Natural killer cell treated with Interleukin-12 subunit alpha and Interleukin-12 subunit beta and Interleukin-15 and Interleukin-18, amount 100 ng/mL, for 72 hours (primary cell): ENCODE results near the gene CATSPERE. TPM values are rescaled to one million over a fixed set of nuclear protein-coding genes. Genes with fewer than 3 reads are reported as not detected.
"Not testable (repeated sequence)": the region's sequence is repeated elsewhere in the genome, so short reads cannot be mapped to it uniquely, and the experiment has no call there.

Source experiments
- ATAC-seq, 2 donors: fragments of 150-1000 bp; cut with Tn5 transposase in 1 of 2; sonication (Bioruptor Pico), chemical (Tn5 transposase) in 1 of 2; 2 replicates each; pipeline ENCODE4 v1.10.0; 2021
- DNase-seq: peaks from one replicate; pipeline ENCODE4 v3.0.0; 2022; ENCODE audit warnings: low spot score
- H3K27ac Mint-ChIP-seq, 2 donors: 1 replicate in 1 of 2; 2 replicates in 1 of 2; pipeline ENCODE4 v1.8.0; 2022; ENCODE audit warnings: mixed read lengths in 2 of 2, mild to moderate bottlenecking in 1 of 2, moderate library complexity in 1 of 2
- H3K27me3 Mint-ChIP-seq, 2 donors: 1 replicate in 1 of 2; 2 replicates in 1 of 2; pipeline ENCODE4 v1.8.0; 2022; ENCODE audit warnings: mixed read lengths in 2 of 2
- H3K36me3 Mint-ChIP-seq: one replicate; pipeline ENCODE4 v1.8.0; 2022; ENCODE audit warnings: mixed read lengths
- H3K4me1 Mint-ChIP-seq, 2 donors: 1 replicate in 1 of 2; 2 replicates in 1 of 2; pipeline ENCODE4 v1.8.0; 2022; ENCODE audit warnings: low read depth in 2 of 2, mixed read lengths in 2 of 2, mild to moderate bottlenecking in 1 of 2
- H3K4me3 Mint-ChIP-seq: one replicate; pipeline ENCODE4 v1.8.0; 2022; ENCODE audit warnings: mixed read lengths
- H3K9me3 Mint-ChIP-seq: 2 replicates; pipeline ENCODE4 v1.8.0; 2022; ENCODE audit warnings: mixed read lengths
- total RNA-seq, 2 donors: library from RNA; stranded (reverse); gene quantifications; one replicate each; pipeline ENCODE4 v1.2.3, GENCODE V29; 2022

Gene CATSPERE
- total RNA-seq, 2 donors from 2014 or later: 0.64 to 0.78 TPM

DNA sequence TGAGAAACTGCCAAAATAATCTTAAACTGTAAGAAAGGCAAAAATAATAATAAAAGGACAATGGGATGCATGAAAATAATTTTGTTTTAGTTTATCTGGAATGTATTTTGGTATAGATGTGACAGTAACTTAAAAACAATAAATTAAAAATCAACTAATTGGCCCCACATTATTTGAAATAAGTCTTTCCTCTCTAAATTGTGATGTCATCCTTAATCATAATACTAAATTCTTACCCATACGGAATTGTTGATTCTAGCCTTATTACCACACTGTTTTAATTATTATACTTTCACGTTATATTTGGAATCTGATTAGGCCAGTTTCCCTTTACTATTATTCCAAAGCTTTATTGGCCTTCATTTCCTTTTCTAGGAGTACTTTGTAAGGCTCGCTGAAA, 199.5 kb downstream of the CATSPERE start:
- H3K9me3 Mint-ChIP-seq: no peaks in the 10 kb centered on the region
- H3K4me1 Mint-ChIP-seq: peaks cover 28 to 33% of the 10 kb centered on the region in 2 donors
- H3K36me3 Mint-ChIP-seq: peaks cover 6% of the 10 kb centered on the region
- no peak for DNase-seq
- no peak overlapping the region for H3K4me3 Mint-ChIP-seq
- H3K27me3 Mint-ChIP-seq: no peaks in the 10 kb centered on the region
- ATAC-seq: no peak
- no peak overlapping the region for H3K27ac Mint-ChIP-seq

DNA sequence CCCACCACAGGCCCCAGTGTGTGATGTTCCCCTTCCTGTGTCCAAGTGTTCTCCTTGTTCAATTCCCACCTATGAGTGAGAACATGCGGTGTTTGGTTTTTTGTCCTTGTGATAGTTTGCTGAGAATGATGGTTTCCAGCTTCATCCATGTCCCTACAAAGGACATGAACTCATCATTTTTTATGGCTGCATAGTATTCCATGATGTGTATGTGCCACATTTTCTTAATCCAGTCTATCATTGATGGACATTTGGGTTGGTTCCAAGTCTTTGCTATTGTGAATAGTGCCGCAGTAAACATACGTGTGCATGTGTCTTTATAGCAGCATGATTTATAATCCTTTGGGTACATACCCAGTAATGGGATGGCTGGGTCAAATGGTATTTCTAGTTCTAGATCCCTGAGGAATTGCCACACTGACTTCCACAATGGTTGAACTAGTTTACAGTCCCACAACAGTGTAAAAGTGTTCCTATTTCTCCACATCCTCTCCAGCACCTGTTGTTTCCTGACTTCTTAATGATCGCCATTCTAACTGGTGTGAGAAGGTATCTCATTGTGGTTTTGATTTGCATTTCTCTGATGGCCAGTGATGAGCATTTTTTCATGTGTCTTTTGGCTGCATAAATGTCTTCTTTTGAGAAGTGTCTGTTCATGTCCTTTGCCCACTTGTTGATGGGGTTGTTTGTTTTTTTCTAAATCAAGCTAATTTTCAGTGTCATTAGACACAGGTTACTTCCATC, 200.7 kb downstream of the CATSPERE start:
- not testable (repeated sequence) for H3K27ac Mint-ChIP-seq, ATAC-seq, H3K27me3 Mint-ChIP-seq

GRCh38 chr1:244662599-244662998, 201.5 kb downstream of the CATSPERE start:
- DNase-seq: no peak
- no peak for ATAC-seq
- H3K36me3 Mint-ChIP-seq: no peaks in the 10 kb centered on the region
- no peak overlapping the region for H3K27ac Mint-ChIP-seq
- H3K9me3 Mint-ChIP-seq: no peaks in the 10 kb centered on the region
- H3K4me1 Mint-ChIP-seq: peaks cover 21 to 24% of the 10 kb centered on the region in 2 donors
- no peaks in the 10 kb centered on the region for H3K27me3 Mint-ChIP-seq
- no peak overlapping the region for H3K4me3 Mint-ChIP-seq

More for the DNA sequence above, 200.7 kb downstream of the CATSPERE start:
- not testable (repeated sequence) for H3K36me3 Mint-ChIP-seq, H3K9me3 Mint-ChIP-seq, H3K4me3 Mint-ChIP-seq, DNase-seq
- peaks cover 24 to 30% of the 10 kb centered on the region in 2 donors for H3K4me1 Mint-ChIP-seq

DNA sequence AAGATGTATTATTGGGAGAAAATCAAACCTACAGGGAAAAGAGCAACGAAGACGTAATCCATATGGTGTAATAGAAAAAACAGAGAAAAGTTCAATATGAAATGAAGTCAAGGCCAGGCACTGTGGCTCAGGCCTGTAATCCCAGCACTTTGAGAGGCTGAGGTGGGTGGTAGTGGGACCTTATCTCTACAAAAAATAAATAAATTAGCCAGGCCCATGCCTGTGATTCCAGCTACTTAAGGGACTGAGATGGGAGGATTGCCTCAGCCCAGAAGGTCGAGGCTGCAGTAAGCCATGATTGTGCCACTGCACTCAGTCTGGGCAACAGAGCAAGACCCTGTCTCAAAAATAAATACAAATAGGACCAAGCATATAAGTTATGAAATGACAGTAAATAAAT, 203.3 kb downstream of the CATSPERE start:
- H3K9me3 Mint-ChIP-seq: no peaks in the 10 kb centered on the region
- no peak overlapping the region for H3K4me3 Mint-ChIP-seq
- peak overlapping the region in 1 of 2 donors; percentile 39 for H3K27ac Mint-ChIP-seq
- peaks cover 8 to 10% of the 10 kb centered on the region in 2 donors for H3K4me1 Mint-ChIP-seq
- no peaks in the 10 kb centered on the region for H3K36me3 Mint-ChIP-seq
- DNase-seq (no peak), ATAC-seq (no peak)
- H3K27me3 Mint-ChIP-seq: no peaks in the 10 kb centered on the region

GRCh38 chr1:244665771-244666217, 204.7 kb downstream of the CATSPERE start:
- Mint-ChIP-seq H3K27me3 (no peaks in the 10 kb centered on the region), H3K4me3 (no peak overlapping the region), H3K4me1 (peaks cover 8% of the 10 kb centered on the region in 2 donors), H3K9me3 (no peaks in the 10 kb centered on the region), H3K36me3 (no peaks in the 10 kb centered on the region), H3K27ac (no peak overlapping the region)
- DNase-seq: no peak
- ATAC-seq: peak; percentile 59 to 77

- H3K27me3 Mint-ChIP-seq, DNase-seq, H3K36me3 Mint-ChIP-seq, H3K4me1 Mint-ChIP-seq, ATAC-seq, H3K27ac Mint-ChIP-seq, H3K9me3 Mint-ChIP-seq, H3K4me3 Mint-ChIP-seq: not testable (repeated sequence)
These were observed 205.8 kb downstream of the CATSPERE start for GRCh38 chr1:244666672-244667418.

DNA sequence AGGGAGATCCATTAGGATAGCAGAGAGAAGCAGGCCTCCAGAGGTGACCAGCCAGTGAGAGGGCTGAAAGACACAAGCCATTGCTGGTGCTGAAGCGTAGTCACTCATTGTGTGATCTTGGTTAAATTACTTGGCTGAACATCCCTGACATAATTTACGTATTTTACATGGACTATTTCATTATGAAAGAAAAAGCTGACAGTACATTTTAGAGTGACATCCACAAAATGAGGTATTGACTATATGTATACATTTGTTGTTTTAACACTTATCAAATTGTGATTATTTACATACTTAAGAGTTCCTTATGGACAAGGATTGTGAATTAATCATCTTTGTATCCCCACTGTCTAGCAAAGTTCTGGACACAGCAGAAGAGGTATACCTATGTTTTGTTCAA, 206.7 kb downstream of the CATSPERE start:
- no peak for DNase-seq
- Mint-ChIP-seq H3K27ac (no peak overlapping the region), H3K27me3 (no peaks in the 10 kb centered on the region), H3K9me3 (no peaks in the 10 kb centered on the region), H3K4me1 (peaks cover 1 to 4% of the 10 kb centered on the region in 2 donors), H3K4me3 (no peak overlapping the region), H3K36me3 (no peaks in the 10 kb centered on the region)
- ATAC-seq: no peak

DNA sequence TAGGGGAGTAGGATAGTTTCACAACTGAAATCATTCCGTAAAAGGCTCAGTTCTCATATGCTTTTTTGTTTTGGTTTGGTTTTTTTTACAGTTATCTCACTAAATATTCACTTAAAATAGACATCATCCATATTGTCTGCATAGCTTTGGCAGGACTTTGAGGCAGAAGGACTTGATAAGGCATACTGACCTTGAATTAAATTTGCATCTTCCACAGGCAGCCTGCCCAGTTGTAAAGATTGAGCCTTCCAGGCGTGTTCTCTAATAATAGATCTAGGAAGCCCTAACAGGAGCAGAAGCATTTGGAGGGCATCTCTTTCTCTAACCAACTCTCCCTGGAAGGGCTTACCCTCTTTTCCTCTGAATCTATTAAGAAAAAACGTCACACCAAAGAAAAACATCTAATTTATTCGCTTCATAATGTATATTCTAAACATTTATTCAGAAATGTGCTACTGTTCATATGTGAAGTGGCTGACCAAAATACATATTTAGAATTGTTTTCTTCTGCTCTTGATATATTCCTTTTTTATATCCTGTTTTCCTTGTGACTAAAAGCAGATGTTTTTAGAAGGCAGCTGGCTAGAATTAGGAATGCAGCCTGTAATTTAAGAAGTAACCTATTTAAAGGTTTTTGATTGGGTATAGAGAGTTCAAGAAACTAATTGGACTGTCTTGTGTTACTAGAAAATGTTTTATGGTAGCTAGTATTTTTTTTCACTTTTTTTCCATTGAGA, 212.0 kb downstream of the CATSPERE start:
- Mint-ChIP-seq H3K27ac (no peak overlapping the region), H3K27me3 (no peaks in the 10 kb centered on the region), H3K9me3 (no peaks in the 10 kb centered on the region), H3K4me3 (no peak overlapping the region), H3K4me1 (peaks cover 0 to 11% of the 10 kb centered on the region in 2 donors), H3K36me3 (no peaks in the 10 kb centered on the region)
- DNase-seq (no peak), ATAC-seq (no peak)

- H3K9me3 Mint-ChIP-seq: no peaks in the 10 kb centered on the region
These were observed 213.4 kb downstream of the CATSPERE start for GRCh38 chr1:244674446-244674845.

DNA sequence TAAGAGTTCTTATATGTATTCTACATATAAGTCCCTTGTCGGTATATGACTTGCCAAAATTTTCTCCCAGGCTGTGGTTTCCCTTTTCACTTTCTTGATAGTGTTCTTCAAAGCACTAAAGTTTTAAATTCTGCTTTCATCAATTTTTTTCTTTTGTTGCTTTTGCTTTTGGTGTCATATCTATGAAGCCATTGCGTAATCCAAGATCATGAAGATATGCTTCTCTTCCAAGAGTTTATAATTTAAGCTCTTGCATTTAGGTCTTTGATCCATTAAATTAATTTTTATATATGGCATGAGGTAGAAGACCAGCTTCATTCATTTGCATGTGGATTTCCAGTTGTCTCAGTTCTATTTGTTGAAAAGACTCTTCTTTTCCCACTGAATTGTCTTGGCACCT, 214.1 kb downstream of the CATSPERE start:
- no peak overlapping the region for H3K27ac Mint-ChIP-seq
- DNase-seq (no peak), ATAC-seq (no peak)
- H3K4me3 Mint-ChIP-seq: no peak overlapping the region
- H3K9me3 Mint-ChIP-seq: no peaks in the 10 kb centered on the region
- H3K27me3 Mint-ChIP-seq: no peaks in the 10 kb centered on the region
- no peaks in the 10 kb centered on the region for H3K36me3 Mint-ChIP-seq
- H3K4me1 Mint-ChIP-seq: peaks cover 0 to 14% of the 10 kb centered on the region in 2 donors

More at GRCh38 chr1:244674446-244674845, 213.4 kb downstream of the CATSPERE start:
- Mint-ChIP-seq H3K4me3 (no peak overlapping the region), H3K27me3 (no peaks in the 10 kb centered on the region), H3K27ac (no peak overlapping the region), H3K4me1 (peaks cover 0 to 14% of the 10 kb centered on the region in 2 donors), H3K36me3 (no peaks in the 10 kb centered on the region)
- ATAC-seq (no peak), DNase-seq (no peak)

- Mint-ChIP-seq H3K4me1 (peaks cover 6 to 24% of the 10 kb centered on the region in 2 donors), H3K27ac (no peak overlapping the region), H3K4me3 (no peak overlapping the region), H3K9me3 (no peaks in the 10 kb centered on the region), H3K27me3 (no peaks in the 10 kb centered on the region), H3K36me3 (peaks cover 6% of the 10 kb centered on the region)
- ATAC-seq: no peak
- DNase-seq: no peak
These were observed 217.6 kb downstream of the CATSPERE start for GRCh38 chr1:244678697-244679096.

DNA sequence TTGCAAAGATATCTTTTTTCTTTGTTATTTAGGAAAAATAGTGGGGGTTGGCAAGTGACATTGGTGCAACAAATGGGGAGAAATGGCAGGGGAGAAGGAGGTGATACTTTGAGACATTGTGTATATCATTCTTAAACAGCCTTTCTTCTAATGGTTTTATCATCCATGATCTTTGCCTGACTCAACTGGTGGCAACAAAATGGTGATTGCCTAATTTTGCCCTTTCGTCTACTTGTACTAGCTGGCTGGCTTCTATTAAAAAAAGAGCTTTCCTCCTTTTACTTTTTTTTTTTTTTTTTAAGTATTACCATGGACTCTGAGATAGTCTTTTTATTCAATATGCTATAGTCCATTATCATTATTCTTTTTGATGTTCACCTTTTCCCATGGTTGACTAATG, 219.6 kb downstream of the CATSPERE start:
- Mint-ChIP-seq H3K4me3 (no peak overlapping the region), H3K36me3 (peaks cover 6% of the 10 kb centered on the region), H3K9me3 (no peaks in the 10 kb centered on the region), H3K4me1 (peaks cover 6 to 18% of the 10 kb centered on the region in 2 donors), H3K27ac (no peak overlapping the region), H3K27me3 (no peaks in the 10 kb centered on the region)
- DNase-seq (no peak), ATAC-seq (no peak)

GRCh38 chr1:244682087-244682486, 221.0 kb downstream of the CATSPERE start:
- H3K9me3 Mint-ChIP-seq, H3K36me3 Mint-ChIP-seq, DNase-seq, ATAC-seq, H3K27ac Mint-ChIP-seq, H3K4me3 Mint-ChIP-seq, H3K27me3 Mint-ChIP-seq: not testable (repeated sequence)
- peaks cover 6 to 23% of the 10 kb centered on the region in 2 donors for H3K4me1 Mint-ChIP-seq
